Liver (tissue), 9 donors: ENCODE results near the gene NKD1. TPM values are rescaled to one million over a fixed set of nuclear protein-coding genes. Genes with fewer than 3 reads are reported as not detected.

ENCODE experiments used
- DNase-seq: peaks from one replicate; pipeline ENCODE4 v3.0.0-alpha.2; 2017; ENCODE audit warnings: low spot score
- H3K27ac ChIP-seq, 2 donors: one replicate each; pipeline ENCODE4 v1.7.0; 2013; ENCODE audit warnings: inconsistent platforms in 2 of 2, low read length in 2 of 2, control low read depth in 1 of 2, low read depth in 1 of 2, mild to moderate bottlenecking in 1 of 2
- H3K27me3 ChIP-seq, 4 donors: one replicate each; pipeline versions ENCODE4 v1.6.1 to v1.7.0; 2013; ENCODE audit warnings: low read length in 3 of 4, inconsistent platforms in 1 of 4, mild to moderate bottlenecking in 1 of 4, moderate library complexity in 1 of 4; ENCODE audit not compliant: control insufficient read depth in 4 of 4, insufficient read depth in 4 of 4
- H3K36me3 ChIP-seq, 4 donors: one replicate each; pipeline versions ENCODE4 v1.6.1 to v1.7.0; 2013; ENCODE audit warnings: low read length in 3 of 4, mild to moderate bottlenecking in 3 of 4, low read depth in 1 of 4, moderate library complexity in 1 of 4; ENCODE audit not compliant: control insufficient read depth in 4 of 4, insufficient read depth in 3 of 4
- H3K4me1 ChIP-seq, 4 donors: one replicate each; pipeline versions ENCODE4 v1.6.1 to v1.7.0; 2013; ENCODE audit warnings: low read length in 3 of 4, mild to moderate bottlenecking in 3 of 4, moderate library complexity in 1 of 4; ENCODE audit not compliant: control insufficient read depth in 4 of 4, insufficient read depth in 4 of 4
- H3K4me3 ChIP-seq, 3 donors: one replicate each; pipeline versions ENCODE4 v1.6.1 to v1.7.0; 2013; ENCODE audit warnings: low read length in 3 of 3, control low read depth in 1 of 3, low read depth in 1 of 3, mild to moderate bottlenecking in 1 of 3
- H3K9ac ChIP-seq, 2 donors: one replicate each; pipeline ENCODE4 v1.7.0; 2013; ENCODE audit warnings: low read length in 2 of 2, mild to moderate bottlenecking in 2 of 2, moderate library complexity in 2 of 2, control low read depth in 1 of 2, low read depth in 1 of 2
- H3K9me3 ChIP-seq, 4 donors: one replicate each; pipeline versions ENCODE4 v1.6.1 to v1.7.0; 2013; ENCODE audit warnings: low read length in 3 of 4; ENCODE audit not compliant: control insufficient read depth in 4 of 4
- ATF3 ChIP-seq: IDR thresholded peaks from 2 replicates; pipeline ENCODE4 v1.6.1; 2016; ENCODE audit warnings: antibody characterized with exemption
- CTCF ChIP-seq: fragments of 150-350 bp; IDR thresholded peaks from 2 replicates; pipeline ENCODE4 v1.5.1; 2017; ENCODE audit warnings: improper control_type of control experiment, low read depth, low read length; ENCODE audit not compliant: missing input control
- EGR1 ChIP-seq, 2 donors: IDR thresholded peaks; 2 replicates each; pipeline ENCODE4 v1.6.1; 2016 to 2018; ENCODE audit warnings: antibody characterized with exemption in 2 of 2, low read depth in 2 of 2
- FOXA1 ChIP-seq: IDR thresholded peaks from 2 replicates; pipeline ENCODE4 v1.6.1; 2016; ENCODE audit warnings: antibody characterized with exemption
- GABPA ChIP-seq, 2 donors: IDR thresholded peaks in 1 of 2; conservative IDR thresholded peaks in 1 of 2; 2 replicates each; pipeline ENCODE4 v1.6.1; 2016; ENCODE audit warnings: antibody characterized with exemption in 2 of 2, mild to moderate bottlenecking in 1 of 2, moderate library complexity in 1 of 2
- HNF4A ChIP-seq, 2 donors: conservative IDR thresholded peaks; 2 replicates each; pipeline ENCODE4 v1.6.1; 2016; ENCODE audit warnings: antibody characterized with exemption in 2 of 2, mild to moderate bottlenecking in 2 of 2
- HNF4G ChIP-seq: IDR thresholded peaks from 2 replicates; pipeline ENCODE4 v1.6.1; 2016; ENCODE audit warnings: antibody characterized with exemption
- JUND ChIP-seq, 2 donors: IDR thresholded peaks; 2 replicates each; pipeline ENCODE4 v1.6.1; 2016; ENCODE audit warnings: antibody characterized with exemption in 2 of 2
- MAX ChIP-seq: IDR thresholded peaks from 2 replicates; pipeline ENCODE4 v1.6.1; 2016; ENCODE audit warnings: antibody characterized with exemption
- NR2F2 ChIP-seq: IDR thresholded peaks from 2 replicates; pipeline ENCODE4 v1.6.1; 2016; ENCODE audit warnings: antibody characterized with exemption
- RAD21 ChIP-seq, 2 donors: IDR thresholded peaks; 2 replicates each; pipeline ENCODE4 v1.6.1; 2016; ENCODE audit warnings: antibody characterized with exemption in 2 of 2, mild to moderate bottlenecking in 2 of 2
- REST ChIP-seq: IDR thresholded peaks from 2 replicates; pipeline ENCODE4 v1.6.1; 2016; ENCODE audit warnings: antibody characterized with exemption, mild to moderate bottlenecking
- RXRA ChIP-seq, 2 donors: IDR thresholded peaks; 2 replicates each; pipeline ENCODE4 v1.6.1; 2017 to 2018; ENCODE audit warnings: antibody characterized with exemption in 2 of 2, mild to moderate bottlenecking in 1 of 2
- SP1 ChIP-seq: IDR thresholded peaks from 2 replicates; pipeline ENCODE4 v1.6.1; 2018; ENCODE audit warnings: antibody characterized with exemption, mild to moderate bottlenecking
- YY1 ChIP-seq: IDR thresholded peaks from 2 replicates; pipeline ENCODE4 v1.6.1; 2016; ENCODE audit warnings: antibody characterized with exemption, mild to moderate bottlenecking
- ZBTB33 ChIP-seq: IDR thresholded peaks from 2 replicates; pipeline ENCODE4 v1.6.1; 2016; ENCODE audit warnings: antibody characterized with exemption
- WGBS: extraction: QIAGEN DNeasy Blood & Tissue Kit; methylation state at CpG from one replicate; pipeline ENCODE4 v1.1.7; 2013; 5-methylcytosine and 5-hydroxymethylcytosine counted together
- polyA plus RNA-seq, 2 donors: library from polyadenylated mRNA; stranded (reverse) in 1 of 2; unstranded in 1 of 2; fragments of 200-250 nt in 1 of 2; fragments of >200 nt in 1 of 2; fragmentation: Nextera tagmentation in 1 of 2; extraction: Ambion mirVana in 1 of 2; gene quantifications; one replicate each; pipeline versions ENCODE4 v1.2.1 to v1.2.3, GENCODE V29; 2013 to 2015
- total RNA-seq, 2 donors: library from RNA; depleted of rRNA; stranded (reverse); fragments of >200 nt; gene quantifications; one replicate each; pipeline ENCODE4 v1.2.3, GENCODE V29; 2014
- donor health status: healthy.
- donor health status: healthy.
- donor health status: healthy.
- donor health status: healthy.
- donor health status: healthy.

The NKD1 gene
- total and polyA plus RNA-seq, 4 donors = 0.28 to 3.5 (median 0.85) TPM

- Histone ChIP-seq H3K4me3 (no peak overlapping the region), H3K27me3 (no peaks in the 10 kb centered on the region), H3K27ac (no peak overlapping the region), H3K9ac (no peak overlapping the region), H3K4me1 (peaks cover 0 to 4% (median 0%) of the 10 kb centered on the region in 4 donors), H3K36me3 (no peaks in the 10 kb centered on the region), H3K9me3 (no peaks in the 10 kb centered on the region)
- WGBS = 88% methylated on average over 6 of the region's 6 CpGs
- TF ChIP-seq MAX (no peak), EGR1 (IDR thresholded peaks at IDR 0.05; ENCODE audit: low read depth in 2 of 2) (no peak), SP1 (no peak), FOXA1 (no peak), RAD21 (IDR thresholded peaks at IDR 0.05) (no peak), ATF3 (no peak), RXRA (IDR thresholded peaks at IDR 0.05) (no peak), YY1 (no peak), HNF4A (conservative IDR thresholded peaks at IDR 0.05) (no peak), HNF4G (no peak), REST (no peak), ZBTB33 (no peak)
- DNase-seq = no peak
Observed at GRCh38 chr16:50599494-50599893, 51.3 kb downstream of the NKD1 start.

GRCh38 chr16:50600582-50601283 is 52.5 kb downstream of the NKD1 start:
- Histone ChIP-seq H3K27me3 (no peaks in the 10 kb centered on the region), H3K9me3 (no peaks in the 10 kb centered on the region), H3K4me3 (no peak overlapping the region), H3K4me1 (peaks cover 0 to 4% (median 0%) of the 10 kb centered on the region in 4 donors), H3K27ac (no peak overlapping the region), H3K36me3 (no peaks in the 10 kb centered on the region), H3K9ac (no peak overlapping the region)
- 86% methylated on average over 15 of the region's 15 CpGs for WGBS
- DNase-seq = no peak
- no peak for TF ChIP-seq GABPA (IDR thresholded peaks at IDR 0.05 in 1 of 2, conservative IDR thresholded peaks at IDR 0.05 in 1 of 2)
- no peak for TF ChIP-seq SP1
- no peak for TF ChIP-seq JUND (IDR thresholded peaks at IDR 0.05)
- TF ChIP-seq HNF4A (conservative IDR thresholded peaks at IDR 0.05) = no peak
- no peak for TF ChIP-seq NR2F2
- no peak for TF ChIP-seq YY1
- TF ChIP-seq ZBTB33 = no peak
- no peak for TF ChIP-seq HNF4G
- no peak for TF ChIP-seq FOXA1
- TF ChIP-seq RXRA (IDR thresholded peaks at IDR 0.05) = no peak
- TF ChIP-seq MAX = no peak
- no peak for TF ChIP-seq REST
- no peak for TF ChIP-seq CTCF
- TF ChIP-seq EGR1 (IDR thresholded peaks at IDR 0.05; ENCODE audit: low read depth in 2 of 2) = no peak
